Upper lobe of left lung (tissue), 6 donors: ENCODE results near the gene CD3D. TPM values are rescaled to one million over a fixed set of nuclear protein-coding genes. Genes with fewer than 3 reads are reported as not detected.
"Not testable (repeated sequence)": the region's sequence is repeated elsewhere in the genome, so short reads cannot be mapped to it uniquely, and the experiment has no call there.

Source experiments
- ATAC-seq, 2 donors: fragments of 200-7000 bp; cut with Tn5 transposase; one replicate each; pipeline ENCODE4 v1.9.1; 2022; ENCODE audit warnings: mild to moderate bottlenecking in 2 of 2, moderate library complexity in 2 of 2; ENCODE audit not compliant: low FRiP score in 2 of 2
- DNase-seq, 2 donors: peaks; one replicate each; pipeline ENCODE4 v3.0.0-alpha.2; 2019 to 2020
- H3K27ac ChIP-seq, 4 donors: fragments of 200-600 bp; sonication (generic); one replicate each; pipeline ENCODE4 v1.5.1; 2016 to 2019
- H3K27me3 ChIP-seq, 4 donors: fragments of 200-600 bp; sonication (generic); one replicate each; pipeline ENCODE4 v1.5.1; 2017 to 2019
- H3K36me3 ChIP-seq, 4 donors: fragments of 200-600 bp; sonication (generic); one replicate each; pipeline ENCODE4 v1.5.1; 2016 to 2019
- H3K4me1 ChIP-seq, 4 donors: fragments of 200-600 bp; sonication (generic); one replicate each; pipeline ENCODE4 v1.5.1; 2018 to 2019
- H3K4me3 ChIP-seq, 4 donors: fragments of 200-600 bp; sonication (generic); one replicate each; pipeline ENCODE4 v1.5.1; 2017 to 2019; ENCODE audit warnings: mild to moderate bottlenecking in 2 of 4, moderate library complexity in 1 of 4
- H3K9me3 ChIP-seq, 4 donors: fragments of 200-600 bp; sonication (generic); one replicate each; pipeline ENCODE4 v1.5.1; 2018 to 2019
- EP300 ChIP-seq, 4 donors: sonication (generic); formaldehyde crosslinking; IDR thresholded peaks; one replicate each; pipeline ENCODE4 v1.5.1; 2017; ENCODE audit warnings: antibody characterized with exemption in 4 of 4, control low read depth in 2 of 4
- POLR2A ChIP-seq, 4 donors: fragments of 450-650 bp; IDR thresholded peaks; one replicate each; pipeline ENCODE4 v1.5.1; 2016 to 2017; ENCODE audit warnings: antibody characterized with exemption in 4 of 4, mild to moderate bottlenecking in 2 of 4
- POLR2AphosphoS5 ChIP-seq, 2 donors: sonication (generic); formaldehyde crosslinking; IDR thresholded peaks; one replicate each; pipeline ENCODE4 v1.5.1; 2017; ENCODE audit warnings: antibody characterized with exemption in 2 of 2
- WGBS, 2 donors: methylation state at CpG; one replicate each; pipeline ENCODE4 v1.1.5; 2017 to 2018; 5-methylcytosine and 5-hydroxymethylcytosine counted together
- total RNA-seq, 6 donors: library from RNA; depleted of rRNA in 4 of 6; stranded (reverse); fragments of >200 nt in 4 of 6; gene quantifications; one replicate each; pipeline versions ENCODE4 v1.1.0 to v1.2.1, GENCODE V29; 2016 to 2021
- TF ChIP-seq, protein P1 (sequence below), 6 experiments: fragments of 450-650 bp in 4 of 6; fragments of 200-600 bp in 2 of 6; sonication (generic) in 2 of 6; IDR thresholded peaks; one replicate each; pipeline ENCODE4 v1.5.1; 2016 to 2019; ENCODE audit warnings: antibody characterized with exemption in 6 of 6
- donor health status: DM: no; HTN: no; CAD: no; lungs with moderate emphysema.
- donor health status: DM: no; HTN: yes; CAD: no; lungs with severe emphysema.

CD3D gene
- total RNA-seq, 6 donors from 2014 or later: 4.1 to 22.3 (median 7.6) TPM

- TF ChIP-seq EP300 (IDR thresholded peaks at IDR 0.05) (no peak), POLR2AphosphoS5 (IDR thresholded peaks at IDR 0.05) (no peak), POLR2A (IDR thresholded peaks at IDR 0.05) (no peak)
- TF ChIP-seq, protein P1, sequence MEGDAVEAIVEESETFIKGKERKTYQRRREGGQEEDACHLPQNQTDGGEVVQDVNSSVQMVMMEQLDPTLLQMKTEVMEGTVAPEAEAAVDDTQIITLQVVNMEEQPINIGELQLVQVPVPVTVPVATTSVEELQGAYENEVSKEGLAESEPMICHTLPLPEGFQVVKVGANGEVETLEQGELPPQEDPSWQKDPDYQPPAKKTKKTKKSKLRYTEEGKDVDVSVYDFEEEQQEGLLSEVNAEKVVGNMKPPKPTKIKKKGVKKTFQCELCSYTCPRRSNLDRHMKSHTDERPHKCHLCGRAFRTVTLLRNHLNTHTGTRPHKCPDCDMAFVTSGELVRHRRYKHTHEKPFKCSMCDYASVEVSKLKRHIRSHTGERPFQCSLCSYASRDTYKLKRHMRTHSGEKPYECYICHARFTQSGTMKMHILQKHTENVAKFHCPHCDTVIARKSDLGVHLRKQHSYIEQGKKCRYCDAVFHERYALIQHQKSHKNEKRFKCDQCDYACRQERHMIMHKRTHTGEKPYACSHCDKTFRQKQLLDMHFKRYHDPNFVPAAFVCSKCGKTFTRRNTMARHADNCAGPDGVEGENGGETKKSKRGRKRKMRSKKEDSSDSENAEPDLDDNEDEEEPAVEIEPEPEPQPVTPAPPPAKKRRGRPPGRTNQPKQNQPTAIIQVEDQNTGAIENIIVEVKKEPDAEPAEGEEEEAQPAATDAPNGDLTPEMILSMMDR (IDR thresholded peaks at IDR 0.05): no peak
- DNase-seq: no peak
- no peak overlapping the region for H3K27ac ChIP-seq
- H3K27me3 ChIP-seq: no peaks in the 10 kb centered on the region
- H3K36me3 ChIP-seq: no peaks in the 10 kb centered on the region
- peaks cover 10 to 15% (median 11%) of the 10 kb centered on the region in 4 donors for H3K4me1 ChIP-seq
- H3K4me3 ChIP-seq: no peak overlapping the region
- 79 to 80% methylated on average over 3 of the region's 3 CpGs for WGBS, 2 donors
- H3K9me3 ChIP-seq: no peaks in the 10 kb centered on the region
- ATAC-seq: no peak
Measured at GRCh38 chr11:118310781-118311485, 31.6 kb downstream of the CD3D start.

DNA sequence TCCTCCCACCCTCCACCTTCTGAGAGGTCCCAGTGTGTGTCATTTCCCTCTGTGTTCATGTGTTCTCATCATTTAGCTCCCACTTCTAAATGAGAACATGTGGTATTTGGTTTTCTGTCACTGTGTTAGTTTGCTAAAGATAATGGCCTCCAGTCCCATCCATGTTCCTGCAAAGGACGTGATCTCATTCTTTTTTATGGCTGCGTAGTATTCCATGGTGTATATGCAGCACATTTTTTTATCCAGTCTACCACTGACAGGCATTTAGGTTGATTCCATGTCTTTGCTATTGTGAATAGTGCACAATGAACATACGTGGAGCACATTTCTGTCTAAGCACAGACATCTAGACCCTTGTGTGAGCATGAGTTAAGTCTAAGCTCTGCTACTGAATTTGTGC lies 32.2 kb downstream of the CD3D start:
- WGBS, 2 donors: 94 to 95% methylated on average over 3 of the region's 3 CpGs

GRCh38 chr11:118308995-118309528 lies 33.4 kb downstream of the CD3D start:
- not testable (repeated sequence) for H3K4me1 ChIP-seq, H3K9me3 ChIP-seq, ATAC-seq, DNase-seq, H3K4me3 ChIP-seq, H3K27ac ChIP-seq, H3K36me3 ChIP-seq, H3K27me3 ChIP-seq
- WGBS, 2 donors: 87 to 98% methylated on average over 5 of the region's 5 CpGs

More for the DNA sequence above, 32.2 kb downstream of the CD3D start:
- ATAC-seq: no peak
- H3K4me1 ChIP-seq: peaks cover 3 to 8% (median 4%) of the 10 kb centered on the region in 4 donors
- no peaks in the 10 kb centered on the region for H3K27me3 ChIP-seq
- H3K27ac ChIP-seq: no peak overlapping the region
- TF ChIP-seq, protein P1 (IDR thresholded peaks at IDR 0.05): no peak
- no peak for TF ChIP-seq POLR2A (IDR thresholded peaks at IDR 0.05)
- TF ChIP-seq POLR2AphosphoS5 (IDR thresholded peaks at IDR 0.05): no peak
- no peak for TF ChIP-seq EP300 (IDR thresholded peaks at IDR 0.05)
- DNase-seq: no peak
- no peaks in the 10 kb centered on the region for H3K36me3 ChIP-seq
- no peak overlapping the region for H3K4me3 ChIP-seq
- no peaks in the 10 kb centered on the region for H3K9me3 ChIP-seq

DNA sequence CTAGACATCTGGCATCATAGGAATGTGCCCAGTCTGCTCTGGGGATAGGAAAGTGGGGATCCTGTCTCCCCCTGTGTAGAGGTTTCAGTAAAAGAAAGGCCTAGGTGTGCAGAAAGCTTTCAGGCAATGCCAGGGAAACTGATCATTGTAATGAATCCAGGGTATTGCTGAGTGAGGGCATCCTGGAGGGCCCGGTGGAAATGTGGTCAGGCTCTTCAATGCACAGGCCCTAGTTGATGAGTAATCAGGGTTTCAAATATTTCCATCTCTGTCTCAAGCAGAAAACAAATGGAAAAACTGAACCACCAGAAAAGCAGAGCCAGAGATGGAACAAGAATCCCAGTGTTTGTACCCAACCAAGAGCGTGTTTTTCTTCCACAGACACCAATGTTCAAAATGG lies 35.9 kb downstream of the CD3D start:
- Histone ChIP-seq H3K4me3 (no peak overlapping the region), H3K27ac (peak overlapping the region in 1 of 4 donors; percentile 31), H3K4me1 (peaks cover 0 to 3% (median 0%) of the 10 kb centered on the region in 4 donors), H3K27me3 (no peaks in the 10 kb centered on the region), H3K36me3 (no peaks in the 10 kb centered on the region), H3K9me3 (no peaks in the 10 kb centered on the region)
- ATAC-seq: no peak
- 74 to 75% methylated on average over 2 of the region's 2 CpGs for WGBS, 2 donors
- DNase-seq: no peak
- TF ChIP-seq POLR2A (IDR thresholded peaks at IDR 0.05) (no peak), EP300 (IDR thresholded peaks at IDR 0.05) (no peak), POLR2AphosphoS5 (IDR thresholded peaks at IDR 0.05) (no peak)

GRCh38 chr11:118305726-118306125 lies 36.8 kb downstream of the CD3D start:
- no peak for ATAC-seq
- TF ChIP-seq POLR2A (IDR thresholded peaks at IDR 0.05) (no peak), EP300 (IDR thresholded peaks at IDR 0.05) (no peak), POLR2AphosphoS5 (IDR thresholded peaks at IDR 0.05) (no peak)
- TF ChIP-seq, protein P1 (IDR thresholded peaks at IDR 0.05): no peak
- no peaks in the 10 kb centered on the region for H3K27me3 ChIP-seq
- H3K4me1 ChIP-seq: no peaks in the 10 kb centered on the region
- H3K27ac ChIP-seq: no peak overlapping the region
- peak overlapping the region in 1 of 4 donors; percentile 26 for H3K4me3 ChIP-seq
- 63 to 65% methylated on average over 8 of the region's 8 CpGs for whole genome bisulfite sequencing, 2 donors
- DNase-seq: no peak
- H3K9me3 ChIP-seq: no peaks in the 10 kb centered on the region
- no peaks in the 10 kb centered on the region for H3K36me3 ChIP-seq
